SHP77 treated with DMSO at 0.1 percent for 48 hours (cell line): ENCODE data around the gene OPRL1.

Experiments
- DNase-seq: peaks from one replicate; lab custom pipeline; 2025; lab: John Stamatoyannopoulos, UW

OPRL1 gene

GRCh38 chr20:64144144-64144912 lies 64.4 kb downstream of the OPRL1 start:
- DNase-seq: no peak

- no peak for DNase-seq
Measured at GRCh38 chr20:64145458-64146300, 65.8 kb downstream of the OPRL1 start.

- peak; percentile 46 for DNase-seq
Measured at GRCh38 chr20:64146301-64146935, 66.5 kb downstream of the OPRL1 start.

- DNase-seq: no peak
Measured at GRCh38 chr20:64146936-64147477, 67.1 kb downstream of the OPRL1 start.

- no peak for DNase-seq
Measured at GRCh38 chr20:64148581-64148980, 68.7 kb downstream of the OPRL1 start.

- no peak for DNase-seq
Measured at GRCh38 chr20:64149141-64149540, 69.3 kb downstream of the OPRL1 start.

GRCh38 chr20:64149809-64150560 lies 70.1 kb downstream of the OPRL1 start:
- DNase-seq: no peak
